ENCODE measurements around the gene NPLOC4.

- TF ChIP-seq POLR2AphosphoS5 (IDR thresholded peaks at IDR 0.05), result no peak
- TF ChIP-seq, protein P1, sequence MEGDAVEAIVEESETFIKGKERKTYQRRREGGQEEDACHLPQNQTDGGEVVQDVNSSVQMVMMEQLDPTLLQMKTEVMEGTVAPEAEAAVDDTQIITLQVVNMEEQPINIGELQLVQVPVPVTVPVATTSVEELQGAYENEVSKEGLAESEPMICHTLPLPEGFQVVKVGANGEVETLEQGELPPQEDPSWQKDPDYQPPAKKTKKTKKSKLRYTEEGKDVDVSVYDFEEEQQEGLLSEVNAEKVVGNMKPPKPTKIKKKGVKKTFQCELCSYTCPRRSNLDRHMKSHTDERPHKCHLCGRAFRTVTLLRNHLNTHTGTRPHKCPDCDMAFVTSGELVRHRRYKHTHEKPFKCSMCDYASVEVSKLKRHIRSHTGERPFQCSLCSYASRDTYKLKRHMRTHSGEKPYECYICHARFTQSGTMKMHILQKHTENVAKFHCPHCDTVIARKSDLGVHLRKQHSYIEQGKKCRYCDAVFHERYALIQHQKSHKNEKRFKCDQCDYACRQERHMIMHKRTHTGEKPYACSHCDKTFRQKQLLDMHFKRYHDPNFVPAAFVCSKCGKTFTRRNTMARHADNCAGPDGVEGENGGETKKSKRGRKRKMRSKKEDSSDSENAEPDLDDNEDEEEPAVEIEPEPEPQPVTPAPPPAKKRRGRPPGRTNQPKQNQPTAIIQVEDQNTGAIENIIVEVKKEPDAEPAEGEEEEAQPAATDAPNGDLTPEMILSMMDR (IDR thresholded peaks at IDR 0.05), result no peak
Observed at GRCh38 chr17:81640011-81640410, 3.1 kb upstream of the NPLOC4 start.

Data from stomach (tissue), 4 donors.